GM23338 (cell line): Measurements from ENCODE around the gene PCSK5. TPM values are rescaled to one million over a fixed set of nuclear protein-coding genes. Genes with fewer than 3 reads are reported as not detected.
A peak's percentile ranks its signal among the peaks of the same experiment; 100 is the strongest.

Experiments used
- ATAC-seq: fragments of 200-7000 bp; cut with Tn5 transposase; 3 replicates; pipeline ENCODE4 v1.9.1; 2020
- DNase-seq: peaks from one replicate; pipeline ENCODE4 v3.0.0-alpha.2; 2015; ENCODE audit warnings: low spot score
- H2AFZ ChIP-seq: fragments of 200-600 bp; sonication (generic); 2 replicates; pipeline ENCODE4 v1.8.0; 2016; ENCODE audit warnings: antibody characterized with exemption, mild to moderate bottlenecking, moderate library complexity
- H3F3A ChIP-seq: fragments of 200-600 bp; sonication (generic); replicated peaks from 2 replicates; pipeline ENCODE4 v1.8.0; 2017; ENCODE audit warnings: antibody characterized with exemption, mixed run types, low read depth
- H3K27ac ChIP-seq: fragments of 200-600 bp; sonication (generic); 2 replicates; pipeline ENCODE4 v1.6.1; 2016; ENCODE audit warnings: low read depth
- H3K27me3 ChIP-seq: fragments of 200-600 bp; sonication (generic); 2 replicates; pipeline ENCODE4 v1.8.0; 2016; ENCODE audit warnings: mild to moderate bottlenecking, mixed run types, moderate library complexity; ENCODE audit not compliant: insufficient read depth
- H3K36me3 ChIP-seq: fragments of 200-600 bp; sonication (generic); 2 replicates; pipeline ENCODE4 v1.8.0; 2016; ENCODE audit warnings: mild to moderate bottlenecking; ENCODE audit not compliant: insufficient read depth
- H3K4me1 ChIP-seq: fragments of 200-600 bp; sonication (generic); 2 replicates; pipeline ENCODE4 v1.8.0; 2016; ENCODE audit warnings: mild to moderate bottlenecking, moderate library complexity; ENCODE audit not compliant: insufficient read depth
- H3K4me2 ChIP-seq: fragments of 200-600 bp; sonication (generic); 2 replicates; pipeline ENCODE4 v1.7.1; 2017; ENCODE audit warnings: mixed run types
- H3K4me3 ChIP-seq: fragments of 200-600 bp; sonication (generic); 2 replicates; pipeline ENCODE4 v1.6.1; 2016; ENCODE audit warnings: mixed run types
- H3K79me2 ChIP-seq: fragments of 200-600 bp; sonication (generic); replicated peaks from 2 replicates; pipeline ENCODE4 v1.8.0; 2017; ENCODE audit warnings: mild to moderate bottlenecking; ENCODE audit not compliant: insufficient read depth
- H3K9me2 ChIP-seq: fragments of 200-600 bp; sonication (generic); 2 replicates; pipeline ENCODE4 v1.8.0; 2017; ENCODE audit not compliant: insufficient read depth
- H4K20me1 ChIP-seq: fragments of 200-600 bp; sonication (generic); replicated peaks from 2 replicates; pipeline ENCODE4 v1.8.0; 2017; ENCODE audit warnings: mild to moderate bottlenecking; ENCODE audit not compliant: insufficient read depth
- H3K27ac Mint-ChIP-seq: 2 replicates; pipeline ENCODE4 v1.8.0; 2020; ENCODE audit warnings: inconsistent platforms, mild to moderate bottlenecking, moderate library complexity, mixed read lengths
- H3K27me3 Mint-ChIP-seq: 3 replicates; pipeline ENCODE4 v1.8.0; 2022; ENCODE audit warnings: low read depth, mild to moderate bottlenecking, moderate library complexity, mixed read lengths, inconsistent platforms; ENCODE audit not compliant: insufficient read depth, poor library complexity
- H3K36me3 Mint-ChIP-seq: 3 replicates; pipeline ENCODE4 v1.8.0; 2021; ENCODE audit warnings: low read depth, mild to moderate bottlenecking, inconsistent platforms, moderate library complexity, mixed read lengths
- H3K4me1 Mint-ChIP-seq: 3 replicates; pipeline ENCODE4 v1.8.0; 2020; ENCODE audit warnings: mild to moderate bottlenecking, inconsistent platforms, mixed read lengths
- H3K4me3 Mint-ChIP-seq: 3 replicates; pipeline ENCODE4 v1.8.0; 2021; ENCODE audit warnings: moderate library complexity, mild to moderate bottlenecking, inconsistent platforms, mixed read lengths
- H3K9me3 Mint-ChIP-seq: 3 replicates; pipeline ENCODE4 v1.8.0; 2020; ENCODE audit warnings: moderate library complexity, mild to moderate bottlenecking, inconsistent platforms, mixed read lengths
- CREB1 ChIP-seq: fragments of 250-450 bp; sonication (Bioruptor Pico); IDR thresholded peaks from 2 replicates; pipeline ENCODE4 v1.5.0; 2020; ENCODE audit warnings: low read depth, mild to moderate bottlenecking, moderate library complexity
- CTCF ChIP-seq, 2 experiments: fragments of 200-600 bp in 1 of 2; sonication (generic) in 1 of 2; conservative IDR thresholded peaks; 2 replicates each; pipeline versions ENCODE4 v1.5.1 to v1.6.1; 2016 to 2017; ENCODE audit warnings: antibody characterized with exemption in 2 of 2, low read depth in 2 of 2, mild to moderate bottlenecking in 2 of 2, moderate library complexity in 1 of 2
- ETS1 ChIP-seq: IDR thresholded peaks from 2 replicates; pipeline ENCODE4 v1.6.1; 2016; ENCODE audit warnings: antibody characterized with exemption
- EZH2 ChIP-seq: fragments of 200-600 bp; sonication (generic); IDR thresholded peaks from one replicate; pipeline ENCODE4 v1.8.0; 2017; ENCODE audit warnings: antibody characterized with exemption, mild to moderate bottlenecking, low read depth; ENCODE audit not compliant: unreplicated experiment
- JUNB ChIP-seq: IDR thresholded peaks from one replicate; pipeline ENCODE4 v1.6.1; 2016; ENCODE audit warnings: antibody characterized with exemption; ENCODE audit not compliant: unreplicated experiment
- NANOG ChIP-seq: IDR thresholded peaks from 2 replicates; pipeline ENCODE4 v1.6.1; 2016; ENCODE audit warnings: antibody characterized with exemption, borderline replicate concordance
- POLR2AphosphoS5 ChIP-seq: IDR thresholded peaks from 2 replicates; pipeline ENCODE4 v1.6.1; 2016; ENCODE audit warnings: antibody characterized with exemption, low read depth
- REST ChIP-seq: IDR thresholded peaks from one replicate; pipeline ENCODE4 v1.6.1; 2018; ENCODE audit warnings: antibody characterized with exemption; ENCODE audit not compliant: unreplicated experiment
- STAT1 ChIP-seq: IDR thresholded peaks from one replicate; pipeline ENCODE4 v1.6.1; 2016; ENCODE audit warnings: antibody characterized with exemption; ENCODE audit not compliant: unreplicated experiment
- ZNF114 ChIP-seq: fragments of 250-450 bp; sonication (Bioruptor Pico); IDR thresholded peaks from 2 replicates; pipeline ENCODE4 v1.5.0; 2020; ENCODE audit warnings: mild to moderate bottlenecking, moderate library complexity
- ZNF331 ChIP-seq: fragments of 250-450 bp; sonication (Bioruptor Pico); IDR thresholded peaks from 2 replicates; pipeline ENCODE4 v1.5.0; 2020; ENCODE audit warnings: low read depth, mild to moderate bottlenecking, moderate library complexity
- polyA plus RNA-seq: library from polyadenylated mRNA; unstranded; fragments of >200 nt; fragmentation: Nextera tagmentation; extraction: Ambion mirVana; gene quantifications from 2 replicates; pipeline ENCODE4 v1.2.1, GENCODE V29; 2016
- total RNA-seq: library from RNA; depleted of rRNA; stranded (reverse); fragments of >200 nt; shearing (Covaris generic); gene quantifications from 2 replicates; pipeline ENCODE4 v1.2.3, GENCODE V29; 2014

Gene PCSK5
- total and polyA plus RNA-seq, 2 experiments from 2014 or later = 12.3 to 34.8 TPM

GRCh38 chr9:76159293-76159926 lies 268.9 kb downstream of the PCSK5 start (continued):
- no peak for TF ChIP-seq CTCF (conservative IDR thresholded peaks at IDR 0.05; ENCODE audit: low read depth in 2 of 2)
- no peak for TF ChIP-seq STAT1
- TF ChIP-seq ZNF114 (CRISPR knock-in tag) = no peak
- no peak for TF ChIP-seq EZH2

GRCh38 chr9:76161106-76161505 lies 270.6 kb downstream of the PCSK5 start:
- peak overlapping the region; percentile 83 for H3K27ac Mint-ChIP-seq
- Histone ChIP-seq H3K9me2 (no peaks in the 10 kb centered on the region), H2AFZ (no peak overlapping the region), H3K4me2 (no peak overlapping the region), H3K36me3 (0 out of 2 replicates have a peak, but pooled peaks cover 8% of the 10 kb centered on the region), H3F3A (no peaks in the 10 kb centered on the region), H3K27ac (no peak overlapping the region), H4K20me1 (no peaks in the 10 kb centered on the region), H3K4me1 (peaks cover 16% of the 10 kb centered on the region; the same call in 1 of the 2 replicates), H3K4me3 (no peak overlapping the region), H3K79me2 (no peaks in the 10 kb centered on the region), H3K27me3 (no peaks in the 10 kb centered on the region)
- ATAC-seq = peak; percentile 79
- no peaks in the 10 kb centered on the region for H3K9me3 Mint-ChIP-seq
- peaks cover 8% of the 10 kb centered on the region for H3K27me3 Mint-ChIP-seq
- H3K4me1 Mint-ChIP-seq = peaks cover 39% of the 10 kb centered on the region
- peaks cover 31% of the 10 kb centered on the region for H3K36me3 Mint-ChIP-seq
- H3K4me3 Mint-ChIP-seq = no peak overlapping the region
- DNase-seq = peak; percentile 32
- no peak for TF ChIP-seq POLR2AphosphoS5
- no peak for TF ChIP-seq CREB1 (CRISPR knock-in tag)
- no peak for TF ChIP-seq ZNF331 (CRISPR knock-in tag)
- TF ChIP-seq ETS1 = no peak
- TF ChIP-seq NANOG = no peak
- no peak for TF ChIP-seq REST
- TF ChIP-seq CTCF (conservative IDR thresholded peaks at IDR 0.05; ENCODE audit: low read depth in 2 of 2) = no peak
- no peak for TF ChIP-seq JUNB
